ENCODE results near the gene RGL1. TPM values are rescaled to one million over a fixed set of nuclear protein-coding genes. Genes with fewer than 3 reads are reported as not detected.

Gene RGL1
- total RNA-seq, 4 donors from 2014 or later, result 4.0 to 5.1 (median 4.8) TPM

DNA sequence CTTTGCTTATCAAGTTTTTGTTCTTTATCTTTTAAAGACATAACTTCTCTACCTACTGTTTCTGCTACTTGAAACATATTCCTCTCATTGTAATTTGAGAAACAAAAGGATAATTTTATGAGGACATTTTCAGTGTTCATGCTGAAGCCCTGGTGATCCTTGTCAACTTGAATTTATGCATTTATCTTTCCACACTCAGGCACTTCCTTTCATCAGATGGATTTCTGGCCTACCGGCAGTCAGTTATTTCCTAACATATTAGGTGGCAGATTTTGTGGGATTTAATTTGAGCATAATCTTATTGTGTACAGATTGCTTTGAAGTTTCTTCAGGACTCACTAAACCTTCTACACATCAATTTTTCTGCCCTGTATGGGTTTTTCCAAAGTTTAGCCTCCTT lies 75.0 kb downstream of the RGL1 start:
- ATAC-seq (no peak), DNase-seq (no peak)
- Histone ChIP-seq H3K27ac (no peak overlapping the region), H3K36me3 (no peaks in the 10 kb centered on the region), H3K9me3 (no peaks in the 10 kb centered on the region), H3K4me3 (no peak overlapping the region), H3K27me3 (no peaks in the 10 kb centered on the region), H3K4me1 (peaks cover 19 to 23% of the 10 kb centered on the region in 2 donors)
- in situ Hi-C loops (cut with MboI; ENCODE audit: low sequenced_read_pairs in 4 of 4) (loop anchor here in 1 of 4 donors (25.0 kb wide), 1 partner anchor 418 kb away; the partner anchor contains the start of gene SMG7), intact Hi-C loops (cut with DNase I; ENCODE audit: low total_unique reads) (no loop called here)
- TF ChIP-seq POLR2A (IDR thresholded peaks at IDR 0.05), result no peak
- TF ChIP-seq, protein P1, sequence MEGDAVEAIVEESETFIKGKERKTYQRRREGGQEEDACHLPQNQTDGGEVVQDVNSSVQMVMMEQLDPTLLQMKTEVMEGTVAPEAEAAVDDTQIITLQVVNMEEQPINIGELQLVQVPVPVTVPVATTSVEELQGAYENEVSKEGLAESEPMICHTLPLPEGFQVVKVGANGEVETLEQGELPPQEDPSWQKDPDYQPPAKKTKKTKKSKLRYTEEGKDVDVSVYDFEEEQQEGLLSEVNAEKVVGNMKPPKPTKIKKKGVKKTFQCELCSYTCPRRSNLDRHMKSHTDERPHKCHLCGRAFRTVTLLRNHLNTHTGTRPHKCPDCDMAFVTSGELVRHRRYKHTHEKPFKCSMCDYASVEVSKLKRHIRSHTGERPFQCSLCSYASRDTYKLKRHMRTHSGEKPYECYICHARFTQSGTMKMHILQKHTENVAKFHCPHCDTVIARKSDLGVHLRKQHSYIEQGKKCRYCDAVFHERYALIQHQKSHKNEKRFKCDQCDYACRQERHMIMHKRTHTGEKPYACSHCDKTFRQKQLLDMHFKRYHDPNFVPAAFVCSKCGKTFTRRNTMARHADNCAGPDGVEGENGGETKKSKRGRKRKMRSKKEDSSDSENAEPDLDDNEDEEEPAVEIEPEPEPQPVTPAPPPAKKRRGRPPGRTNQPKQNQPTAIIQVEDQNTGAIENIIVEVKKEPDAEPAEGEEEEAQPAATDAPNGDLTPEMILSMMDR (IDR thresholded peaks at IDR 0.05 in 4 of 5, conservative IDR thresholded peaks at IDR 0.05 in 1 of 5), result no peak

DNA sequence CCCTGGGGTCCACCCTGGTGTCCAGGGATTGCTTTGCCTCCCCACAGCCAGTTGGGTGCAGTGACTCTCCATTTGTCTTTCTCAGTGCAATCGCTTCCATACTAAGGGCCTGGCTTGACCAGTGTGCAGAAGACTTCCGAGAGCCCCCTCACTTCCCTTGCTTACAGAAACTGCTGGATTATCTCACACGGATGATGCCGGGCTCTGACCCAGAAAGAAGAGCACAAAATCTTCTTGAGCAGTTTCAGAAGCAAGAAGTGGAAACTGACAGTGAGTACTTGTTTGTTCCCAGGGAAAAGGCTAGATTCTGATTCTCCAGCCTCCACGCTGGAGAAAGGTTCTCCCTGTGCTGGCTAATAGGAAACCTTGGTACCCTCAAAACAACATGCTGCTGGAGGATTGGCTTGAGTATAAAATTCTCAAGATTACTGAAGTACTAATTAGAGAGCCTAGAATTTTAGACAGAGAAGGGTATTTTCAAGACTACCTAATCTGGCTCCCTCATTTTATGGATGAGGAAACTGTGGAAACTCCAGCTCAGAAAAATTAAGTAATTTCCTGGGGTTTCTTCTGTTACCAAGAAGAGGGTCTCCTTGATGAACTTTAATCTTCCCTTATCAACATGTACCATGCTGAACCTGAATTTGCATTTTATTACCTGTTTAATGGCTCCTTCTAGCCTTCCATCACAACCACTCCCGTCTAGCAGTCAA lies 75.8 kb downstream of the RGL1 start:
- TF ChIP-seq POLR2A (IDR thresholded peaks at IDR 0.05), result no peak
- TF ChIP-seq, protein P1 (IDR thresholded peaks at IDR 0.05 in 4 of 5, conservative IDR thresholded peaks at IDR 0.05 in 1 of 5), result no peak
- ATAC-seq (no peak), DNase-seq (no peak)
- in situ Hi-C loops (cut with MboI; ENCODE audit: low sequenced_read_pairs in 4 of 4) (loop anchor here in 1 of 4 donors (25.0 kb wide), 1 partner anchor 418 kb away; the partner anchor contains the start of gene SMG7), intact Hi-C loops (cut with DNase I; ENCODE audit: low total_unique reads) (no loop called here)
- H3K27ac ChIP-seq, result no peak overlapping the region
- H3K4me1 ChIP-seq, result peaks cover 19 to 23% of the 10 kb centered on the region in 2 donors
- no peak overlapping the region for H3K4me3 ChIP-seq
- no peaks in the 10 kb centered on the region for H3K36me3 ChIP-seq
- no peaks in the 10 kb centered on the region for H3K9me3 ChIP-seq
- no peaks in the 10 kb centered on the region for H3K27me3 ChIP-seq

DNA sequence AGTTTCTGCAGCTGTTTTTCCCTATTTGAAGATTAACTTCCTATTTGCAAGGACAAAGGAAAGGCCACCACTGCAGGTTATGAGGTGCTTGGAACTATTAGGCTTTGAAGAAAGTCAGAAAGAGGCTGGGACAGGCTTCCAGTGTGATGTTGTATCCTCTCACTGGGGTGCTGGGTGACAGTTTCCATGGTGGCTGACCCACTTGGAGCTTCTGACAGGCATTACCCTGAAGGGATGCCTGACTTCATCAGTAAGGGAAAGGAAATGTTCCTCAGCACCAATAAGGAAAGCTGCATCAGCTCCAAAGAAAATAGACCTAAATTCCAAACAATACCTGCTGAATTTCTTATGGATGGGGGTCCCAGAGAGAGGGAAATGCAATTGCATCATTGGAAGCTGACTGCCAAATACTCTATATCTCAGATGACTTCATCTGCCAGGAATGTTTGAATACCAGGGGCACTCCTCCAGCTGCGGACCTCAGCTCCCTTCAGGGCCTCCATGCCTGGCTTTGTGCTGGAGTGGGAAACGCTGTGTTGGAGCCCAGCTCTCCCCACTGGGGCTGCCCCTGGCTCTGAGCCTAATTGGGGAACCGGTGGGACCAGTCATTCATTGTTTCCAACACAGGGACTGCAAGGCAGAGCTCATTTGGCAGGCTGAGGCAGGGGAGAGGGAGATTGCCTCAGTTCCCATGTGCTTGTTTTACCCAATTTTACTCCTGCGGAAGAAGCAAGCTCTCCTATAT lies 76.6 kb downstream of the RGL1 start:
- DNase-seq (no peak), ATAC-seq (no peak)
- Histone ChIP-seq H3K27ac (peak overlapping the region in 1 of 4 donors; percentile 32), H3K27me3 (no peaks in the 10 kb centered on the region), H3K4me1 (peaks cover 12 to 16% of the 10 kb centered on the region in 2 donors), H3K9me3 (no peaks in the 10 kb centered on the region), H3K36me3 (no peaks in the 10 kb centered on the region), H3K4me3 (no peak overlapping the region)
- in situ Hi-C loops (cut with MboI; ENCODE audit: low sequenced_read_pairs in 4 of 4) (loop anchor here in 1 of 4 donors (25.0 kb wide), 1 partner anchor 419 kb away; the partner anchor contains the start of gene SMG7), intact Hi-C loops (cut with DNase I; ENCODE audit: low total_unique reads) (no loop called here)
- TF ChIP-seq, protein P1 (IDR thresholded peaks at IDR 0.05 in 4 of 5, conservative IDR thresholded peaks at IDR 0.05 in 1 of 5), result no peak

DNA sequence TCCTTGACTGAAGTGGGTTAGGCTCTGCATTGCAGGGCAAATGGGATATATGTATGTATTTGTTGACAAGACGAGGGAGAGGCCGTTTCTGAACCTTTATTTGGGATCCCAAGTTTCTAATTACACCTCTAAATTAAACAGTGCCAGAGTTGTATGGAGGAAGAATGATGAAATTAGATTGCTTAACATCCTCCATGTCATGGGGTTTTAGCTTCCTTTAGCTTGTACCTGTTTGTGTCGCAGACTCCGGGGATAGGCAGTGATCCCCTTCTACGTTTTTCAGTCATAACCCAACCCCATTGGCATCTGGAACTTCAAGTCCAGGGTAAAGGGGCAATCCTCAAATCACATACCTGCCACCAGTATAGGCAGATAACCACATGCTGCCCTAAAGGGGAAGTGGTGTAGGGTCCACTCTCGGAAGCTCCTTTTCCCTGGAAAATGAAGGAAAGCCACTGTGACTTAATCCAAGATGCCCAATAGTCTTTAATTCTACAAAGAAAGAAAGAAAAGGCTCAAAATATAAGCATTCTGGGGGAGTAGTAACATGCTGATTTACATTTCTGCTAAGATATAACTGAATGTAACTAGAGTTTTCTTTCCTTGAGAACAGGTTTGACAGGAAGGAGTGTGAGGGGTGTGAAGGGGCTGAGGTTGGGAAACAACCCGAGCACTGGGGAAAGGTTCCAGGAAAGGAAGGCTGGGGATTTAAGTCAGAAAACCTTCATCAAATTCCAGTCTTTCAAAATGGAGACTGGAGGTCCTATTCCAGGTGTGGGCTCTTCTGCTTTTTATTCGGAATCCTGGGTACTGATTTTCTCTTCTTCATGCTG lies 77.6 kb downstream of the RGL1 start:
- no peak overlapping the region for H3K4me3 ChIP-seq
- H3K4me1 ChIP-seq, result peaks cover 5 to 10% of the 10 kb centered on the region in 2 donors
- TF ChIP-seq, protein P1 (IDR thresholded peaks at IDR 0.05 in 4 of 5, conservative IDR thresholded peaks at IDR 0.05 in 1 of 5), result no peak
- no peak for TF ChIP-seq POLR2A (IDR thresholded peaks at IDR 0.05)
- no peaks in the 10 kb centered on the region for H3K36me3 ChIP-seq
- no peaks in the 10 kb centered on the region for H3K9me3 ChIP-seq
- ATAC-seq, result no peak
- in situ Hi-C loops (cut with MboI; ENCODE audit: low sequenced_read_pairs in 4 of 4) (loop anchor here in 1 of 4 donors (25.0 kb wide), 1 partner anchor 420 kb away; the partner anchor contains the start of gene SMG7), intact Hi-C loops (cut with DNase I; ENCODE audit: low total_unique reads) (no loop called here)
- no peaks in the 10 kb centered on the region for H3K27me3 ChIP-seq
- H3K27ac ChIP-seq, result no peak overlapping the region
- DNase-seq, result no peak
